Measurements from ENCODE around the gene ATRIP.

DNA sequence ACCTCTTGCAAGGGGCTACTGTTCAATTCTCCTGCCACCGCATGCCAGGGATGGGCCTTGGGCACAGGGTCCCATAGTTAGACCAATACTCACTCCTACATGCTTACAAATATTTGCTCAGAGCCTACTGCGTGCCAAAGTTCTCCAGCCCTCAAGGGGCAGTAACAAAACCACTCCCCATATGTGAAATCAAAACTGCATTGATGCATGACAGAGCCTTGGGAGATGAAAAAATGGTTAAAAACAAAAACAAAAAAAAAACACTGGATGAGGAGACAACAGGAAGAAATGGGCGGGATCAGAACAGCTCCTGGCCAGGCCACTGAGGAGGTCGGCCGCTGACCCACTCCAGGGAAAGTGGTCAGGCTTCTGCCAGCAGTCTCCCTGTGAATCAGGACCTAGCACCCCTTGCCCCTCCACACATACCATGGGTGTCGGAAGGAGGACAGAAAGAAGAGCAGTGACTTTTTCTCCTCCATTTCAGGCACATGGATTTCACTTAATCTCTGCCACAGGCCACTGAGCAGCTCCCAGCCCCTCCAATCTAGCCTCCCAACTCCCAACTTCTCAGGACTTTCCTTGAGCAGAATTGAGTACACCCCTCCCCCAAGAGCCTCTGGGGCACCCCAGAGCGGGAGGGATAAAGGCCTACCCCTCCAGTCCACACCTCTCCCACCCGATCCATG lies 19.4 kb upstream of the ATRIP start:
- TF ChIP-seq, protein P1, sequence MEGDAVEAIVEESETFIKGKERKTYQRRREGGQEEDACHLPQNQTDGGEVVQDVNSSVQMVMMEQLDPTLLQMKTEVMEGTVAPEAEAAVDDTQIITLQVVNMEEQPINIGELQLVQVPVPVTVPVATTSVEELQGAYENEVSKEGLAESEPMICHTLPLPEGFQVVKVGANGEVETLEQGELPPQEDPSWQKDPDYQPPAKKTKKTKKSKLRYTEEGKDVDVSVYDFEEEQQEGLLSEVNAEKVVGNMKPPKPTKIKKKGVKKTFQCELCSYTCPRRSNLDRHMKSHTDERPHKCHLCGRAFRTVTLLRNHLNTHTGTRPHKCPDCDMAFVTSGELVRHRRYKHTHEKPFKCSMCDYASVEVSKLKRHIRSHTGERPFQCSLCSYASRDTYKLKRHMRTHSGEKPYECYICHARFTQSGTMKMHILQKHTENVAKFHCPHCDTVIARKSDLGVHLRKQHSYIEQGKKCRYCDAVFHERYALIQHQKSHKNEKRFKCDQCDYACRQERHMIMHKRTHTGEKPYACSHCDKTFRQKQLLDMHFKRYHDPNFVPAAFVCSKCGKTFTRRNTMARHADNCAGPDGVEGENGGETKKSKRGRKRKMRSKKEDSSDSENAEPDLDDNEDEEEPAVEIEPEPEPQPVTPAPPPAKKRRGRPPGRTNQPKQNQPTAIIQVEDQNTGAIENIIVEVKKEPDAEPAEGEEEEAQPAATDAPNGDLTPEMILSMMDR (IDR thresholded peaks at IDR 0.05) = no peak
- TF ChIP-seq POLR2AphosphoS5 (IDR thresholded peaks at IDR 0.05) (no peak), POLR2A (IDR thresholded peaks at IDR 0.05) (no peak)

Measured in upper lobe of left lung (tissue), 4 donors.